ENCODE data around the gene MPI.

DNA sequence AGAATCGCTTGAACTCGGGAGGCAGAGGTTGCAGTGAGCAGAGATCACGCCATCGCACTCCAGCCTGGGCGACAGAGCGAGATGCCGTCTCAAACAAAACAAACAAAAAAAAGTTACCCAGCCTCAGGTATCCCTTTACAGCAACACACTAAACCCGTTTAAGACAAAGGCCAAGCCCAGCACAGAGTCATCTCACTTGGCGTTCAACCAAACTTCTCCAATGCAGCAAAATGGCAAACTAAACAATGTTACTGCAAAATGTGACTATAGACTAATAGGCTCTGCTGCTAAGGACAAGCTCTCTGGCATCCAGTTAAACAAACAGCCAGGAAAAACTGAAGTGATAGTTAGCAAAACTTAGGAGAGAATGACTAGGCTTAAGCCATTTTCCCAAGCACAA lies 23.2 kb downstream of the MPI start:
- TF ChIP-seq, protein P1, sequence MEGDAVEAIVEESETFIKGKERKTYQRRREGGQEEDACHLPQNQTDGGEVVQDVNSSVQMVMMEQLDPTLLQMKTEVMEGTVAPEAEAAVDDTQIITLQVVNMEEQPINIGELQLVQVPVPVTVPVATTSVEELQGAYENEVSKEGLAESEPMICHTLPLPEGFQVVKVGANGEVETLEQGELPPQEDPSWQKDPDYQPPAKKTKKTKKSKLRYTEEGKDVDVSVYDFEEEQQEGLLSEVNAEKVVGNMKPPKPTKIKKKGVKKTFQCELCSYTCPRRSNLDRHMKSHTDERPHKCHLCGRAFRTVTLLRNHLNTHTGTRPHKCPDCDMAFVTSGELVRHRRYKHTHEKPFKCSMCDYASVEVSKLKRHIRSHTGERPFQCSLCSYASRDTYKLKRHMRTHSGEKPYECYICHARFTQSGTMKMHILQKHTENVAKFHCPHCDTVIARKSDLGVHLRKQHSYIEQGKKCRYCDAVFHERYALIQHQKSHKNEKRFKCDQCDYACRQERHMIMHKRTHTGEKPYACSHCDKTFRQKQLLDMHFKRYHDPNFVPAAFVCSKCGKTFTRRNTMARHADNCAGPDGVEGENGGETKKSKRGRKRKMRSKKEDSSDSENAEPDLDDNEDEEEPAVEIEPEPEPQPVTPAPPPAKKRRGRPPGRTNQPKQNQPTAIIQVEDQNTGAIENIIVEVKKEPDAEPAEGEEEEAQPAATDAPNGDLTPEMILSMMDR (IDR thresholded peaks at IDR 0.05): no peak
- no peak for TF ChIP-seq POLR2A (IDR thresholded peaks at IDR 0.05)

Measured in Peyer's patch (tissue), 4 donors.